BE2C (cell line): ENCODE data around the gene AGBL1.
"Not testable (repeated sequence)": the region's sequence is repeated elsewhere in the genome, so short reads cannot be mapped to it uniquely, and the experiment has no call there.

ENCODE experiments used
- DNase-seq: peaks from one replicate; pipeline ENCODE4 v3.0.0-alpha.2; 2020
- H3K27me3 ChIP-seq: fragments of 250-450 bp; sonication (Bioruptor Pico); 2 replicates; pipeline ENCODE4 v1.5.1; 2020; ENCODE audit warnings: mild to moderate bottlenecking
- H3K36me3 ChIP-seq: fragments of 250-450 bp; sonication (Bioruptor Pico); 2 replicates; pipeline ENCODE4 v1.5.1; 2020; ENCODE audit warnings: mild to moderate bottlenecking
- H3K4me1 ChIP-seq: fragments of 250-450 bp; sonication (Bioruptor Pico); 2 replicates; pipeline ENCODE4 v1.5.1; 2020
- H3K4me3 ChIP-seq: 2 replicates; pipeline ENCODE4 v1.5.1; 2011; ENCODE audit warnings: low read depth, low read length
- H3K9me3 ChIP-seq: fragments of 250-450 bp; sonication (Bioruptor Pico); 2 replicates; pipeline ENCODE4 v1.5.1; 2020
- TF ChIP-seq, protein P1 (sequence below): IDR thresholded peaks from 2 replicates; pipeline ENCODE4 v1.5.1; 2012; ENCODE audit warnings: mild to moderate bottlenecking, low read depth, low read length

Gene AGBL1

DNA sequence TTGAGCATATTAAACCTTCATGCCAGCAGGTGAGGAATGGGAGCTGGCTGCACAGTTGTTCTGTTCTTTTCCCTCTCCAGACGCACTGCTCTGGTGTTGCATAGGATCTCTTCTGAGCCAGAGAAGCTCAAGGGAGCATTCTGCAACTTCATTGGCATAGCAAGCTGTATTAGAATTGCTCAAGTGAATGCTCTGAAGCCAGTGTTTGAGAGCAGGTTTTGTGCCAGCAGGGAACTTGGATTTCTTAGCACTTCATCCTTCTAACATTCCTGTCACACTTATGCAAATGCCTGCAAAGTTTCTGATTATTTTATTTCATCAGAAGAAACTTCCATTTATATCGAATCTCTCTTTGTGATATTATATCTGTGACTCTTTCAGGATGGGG, 366.6 kb downstream of the AGBL1 start:
- Histone ChIP-seq H3K4me3 (no peak overlapping the region), H3K36me3 (no peaks in the 10 kb centered on the region), H3K9me3 (no peaks in the 10 kb centered on the region), H3K4me1 (no peaks in the 10 kb centered on the region), H3K27me3 (no peaks in the 10 kb centered on the region)
- TF ChIP-seq, protein P1, sequence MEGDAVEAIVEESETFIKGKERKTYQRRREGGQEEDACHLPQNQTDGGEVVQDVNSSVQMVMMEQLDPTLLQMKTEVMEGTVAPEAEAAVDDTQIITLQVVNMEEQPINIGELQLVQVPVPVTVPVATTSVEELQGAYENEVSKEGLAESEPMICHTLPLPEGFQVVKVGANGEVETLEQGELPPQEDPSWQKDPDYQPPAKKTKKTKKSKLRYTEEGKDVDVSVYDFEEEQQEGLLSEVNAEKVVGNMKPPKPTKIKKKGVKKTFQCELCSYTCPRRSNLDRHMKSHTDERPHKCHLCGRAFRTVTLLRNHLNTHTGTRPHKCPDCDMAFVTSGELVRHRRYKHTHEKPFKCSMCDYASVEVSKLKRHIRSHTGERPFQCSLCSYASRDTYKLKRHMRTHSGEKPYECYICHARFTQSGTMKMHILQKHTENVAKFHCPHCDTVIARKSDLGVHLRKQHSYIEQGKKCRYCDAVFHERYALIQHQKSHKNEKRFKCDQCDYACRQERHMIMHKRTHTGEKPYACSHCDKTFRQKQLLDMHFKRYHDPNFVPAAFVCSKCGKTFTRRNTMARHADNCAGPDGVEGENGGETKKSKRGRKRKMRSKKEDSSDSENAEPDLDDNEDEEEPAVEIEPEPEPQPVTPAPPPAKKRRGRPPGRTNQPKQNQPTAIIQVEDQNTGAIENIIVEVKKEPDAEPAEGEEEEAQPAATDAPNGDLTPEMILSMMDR = no peak
- DNase-seq = no peak

DNA sequence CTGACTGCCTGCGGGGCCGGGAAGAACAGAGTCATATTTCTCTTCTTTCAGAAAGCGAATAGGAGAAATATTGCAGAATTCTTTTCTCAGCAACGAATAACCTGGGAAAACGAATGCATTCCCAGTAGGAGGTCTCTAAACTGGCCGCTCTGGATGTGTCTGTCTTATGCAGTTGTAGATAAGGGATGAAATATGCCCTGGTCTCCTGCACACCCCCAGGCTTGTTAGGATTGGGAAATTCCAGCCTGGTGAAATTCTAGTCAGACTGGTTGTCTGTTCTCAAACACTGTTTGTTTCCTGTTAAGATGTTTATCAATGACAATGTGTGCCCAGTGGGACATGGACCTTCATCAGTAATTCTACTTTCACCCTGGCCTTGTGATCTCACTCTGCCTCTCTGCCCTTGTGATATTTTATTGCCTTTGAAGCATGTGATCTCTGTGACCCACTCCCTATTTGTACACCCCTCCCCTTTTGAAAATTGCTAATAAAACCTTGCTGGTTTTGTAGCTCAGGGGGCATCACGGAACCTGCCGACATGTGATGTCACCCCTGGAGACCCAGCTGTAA, 385.9 kb downstream of the AGBL1 start:
- H3K36me3 ChIP-seq, H3K4me1 ChIP-seq, H3K4me3 ChIP-seq, H3K9me3 ChIP-seq, DNase-seq, H3K27me3 ChIP-seq: not testable (repeated sequence)

DNA sequence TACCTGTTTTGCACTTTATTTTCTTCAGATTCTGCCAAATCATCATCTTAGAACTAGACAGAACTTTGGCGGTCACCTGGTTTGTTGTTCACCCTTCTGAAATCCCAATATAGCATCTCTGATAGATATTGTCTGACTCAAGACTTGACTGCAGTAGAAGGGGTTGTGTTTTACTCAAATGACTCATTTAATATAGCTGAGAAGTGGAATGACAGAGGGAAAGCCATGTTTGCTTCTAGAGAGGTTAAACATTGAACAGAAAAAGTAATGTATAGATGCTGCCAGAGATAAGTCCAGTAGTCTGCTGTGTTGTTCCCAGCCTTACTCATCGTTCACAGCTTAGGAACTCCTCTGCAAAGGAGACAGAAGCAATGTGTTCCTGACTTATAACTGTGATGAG, 402.0 kb downstream of the AGBL1 start:
- TF ChIP-seq, protein P1 = no peak
- no peak overlapping the region for H3K4me3 ChIP-seq
- H3K27me3 ChIP-seq = no peaks in the 10 kb centered on the region
- H3K4me1 ChIP-seq = no peaks in the 10 kb centered on the region
- no peaks in the 10 kb centered on the region for H3K9me3 ChIP-seq
- no peaks in the 10 kb centered on the region for H3K36me3 ChIP-seq
- no peak for DNase-seq

DNA sequence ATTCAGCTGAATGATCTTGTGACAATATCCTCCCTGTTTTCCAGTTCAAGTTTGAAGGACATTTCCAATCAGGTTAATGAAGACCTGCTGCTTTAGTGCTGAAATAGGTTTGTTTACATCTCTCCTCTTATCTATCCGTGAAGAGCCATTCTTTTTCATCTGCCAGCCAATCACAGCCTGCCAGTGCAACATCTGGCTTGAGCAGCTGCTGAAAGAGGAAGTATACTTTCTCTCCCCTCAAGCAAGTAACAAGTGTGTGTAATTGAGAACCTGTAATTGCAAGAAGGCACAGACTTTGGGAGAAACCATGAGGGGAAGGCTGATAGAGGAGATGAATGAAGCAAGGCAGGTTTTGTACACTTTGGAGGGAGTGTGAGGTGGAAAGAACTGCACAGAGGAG, 404.3 kb downstream of the AGBL1 start:
- no peak overlapping the region for H3K4me3 ChIP-seq
- no peaks in the 10 kb centered on the region for H3K27me3 ChIP-seq
- H3K4me1 ChIP-seq = no peaks in the 10 kb centered on the region
- no peak for DNase-seq
- H3K9me3 ChIP-seq = no peaks in the 10 kb centered on the region
- no peaks in the 10 kb centered on the region for H3K36me3 ChIP-seq
- TF ChIP-seq, protein P1 = no peak

DNA sequence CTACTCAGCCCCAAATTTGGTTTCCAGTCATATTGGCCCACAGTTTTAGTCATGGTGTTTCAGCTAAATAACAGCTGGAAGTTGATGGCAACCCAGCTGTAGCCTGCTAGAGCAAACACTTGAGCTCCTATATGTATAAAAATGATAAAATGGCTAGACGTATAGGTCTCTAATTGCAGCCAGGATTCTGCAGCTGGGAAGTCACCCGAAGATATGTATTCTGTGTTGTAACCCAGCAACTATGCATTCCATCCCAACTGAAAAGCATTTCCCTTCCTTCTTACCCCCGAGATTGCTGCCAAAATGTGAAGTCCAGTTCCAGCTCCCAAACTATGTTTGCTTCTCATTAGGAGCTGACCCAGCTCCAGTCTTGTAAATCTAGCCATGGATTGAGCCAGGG, 408.4 kb downstream of the AGBL1 start:
- no peak for DNase-seq
- H3K4me1 ChIP-seq = no peaks in the 10 kb centered on the region
- H3K4me3 ChIP-seq = no peak overlapping the region
- no peaks in the 10 kb centered on the region for H3K27me3 ChIP-seq
- H3K36me3 ChIP-seq = no peaks in the 10 kb centered on the region
- no peaks in the 10 kb centered on the region for H3K9me3 ChIP-seq
- TF ChIP-seq, protein P1 = no peak

DNA sequence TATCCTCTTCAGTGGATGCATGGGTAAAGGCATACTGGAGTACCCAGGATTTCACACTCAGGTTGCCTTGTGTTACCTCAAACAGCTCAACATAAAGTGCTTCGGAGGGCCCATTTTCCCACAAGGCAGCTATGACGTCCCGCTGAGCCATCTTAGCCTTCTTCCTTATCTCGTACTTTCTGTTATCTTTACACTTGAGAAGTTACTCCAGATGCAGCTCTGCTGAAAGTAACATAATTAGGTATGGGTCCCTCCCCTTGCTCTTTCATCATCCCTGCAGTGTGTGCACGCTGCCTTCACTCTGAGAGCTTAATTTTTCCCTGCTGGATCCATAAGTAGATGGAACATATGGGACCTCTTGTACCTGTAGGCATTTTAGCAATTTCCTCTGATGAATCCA, 410.3 kb downstream of the AGBL1 start:
- TF ChIP-seq, protein P1 = no peak
- H3K9me3 ChIP-seq = no peaks in the 10 kb centered on the region
- H3K4me1 ChIP-seq = no peaks in the 10 kb centered on the region
- H3K27me3 ChIP-seq = no peaks in the 10 kb centered on the region
- DNase-seq = no peak
- no peak overlapping the region for H3K4me3 ChIP-seq
- no peaks in the 10 kb centered on the region for H3K36me3 ChIP-seq

DNA sequence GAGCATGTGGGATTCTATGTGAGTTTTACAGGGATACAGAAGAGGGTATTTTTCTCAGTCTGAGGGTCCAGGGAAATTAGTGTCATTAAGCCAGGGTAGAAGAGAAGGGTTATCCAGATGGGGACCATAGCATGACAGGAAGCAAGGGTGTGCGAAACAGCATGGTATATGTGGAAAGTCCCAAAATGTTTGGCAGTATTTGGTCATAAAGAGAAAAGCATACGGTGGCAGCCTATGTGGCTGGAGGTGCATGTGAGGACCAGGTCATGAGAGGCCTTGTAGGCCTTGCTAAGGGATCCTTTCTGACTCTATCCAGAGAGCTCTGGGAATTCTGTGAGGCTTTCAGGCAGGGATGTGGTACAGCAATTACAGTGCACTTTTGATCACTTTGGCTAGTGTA, 411.4 kb downstream of the AGBL1 start:
- Histone ChIP-seq H3K4me1 (no peaks in the 10 kb centered on the region), H3K9me3 (no peaks in the 10 kb centered on the region), H3K4me3 (no peak overlapping the region), H3K27me3 (no peaks in the 10 kb centered on the region), H3K36me3 (no peaks in the 10 kb centered on the region)
- DNase-seq = no peak
- TF ChIP-seq, protein P1 = no peak
